ENCODE results near the gene LIM2. TPM values are rescaled to one million over a fixed set of nuclear protein-coding genes. Genes with fewer than 3 reads are reported as not detected.
A peak's percentile ranks its signal among the peaks of the same experiment; 100 is the strongest.

LIM2 gene
- total and polyA plus RNA-seq, 2 experiments from 2014 or later, result not detected

DNA sequence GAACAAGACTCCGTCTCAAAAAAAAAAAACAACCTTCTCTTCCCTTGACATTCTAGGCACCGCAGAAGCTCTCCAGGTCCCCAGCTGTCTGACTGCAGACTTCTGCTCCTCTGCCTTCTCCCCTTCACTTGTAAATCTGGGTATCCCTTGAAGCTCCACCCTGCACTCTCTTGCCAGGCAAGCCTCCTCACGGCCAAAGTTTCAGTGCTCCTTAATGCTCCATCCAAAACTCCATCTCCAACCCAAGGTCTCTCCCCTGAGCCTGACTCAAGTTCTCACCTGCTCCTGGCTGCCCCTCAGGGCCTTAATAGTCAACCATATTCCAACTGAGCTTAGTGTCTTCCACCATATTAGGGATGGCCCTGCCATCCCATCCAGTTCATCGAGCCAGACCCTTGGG is 17.5 kb downstream of the LIM2 start:
- Histone ChIP-seq H4K20me1 (ENCODE audit: insufficient read depth, poor library complexity, severe bottlenecking) (no peaks in the 10 kb centered on the region), H3K79me2 (peaks cover 5% of the 10 kb centered on the region), H3K9me2 (replicated peaks; ENCODE audit: insufficient read depth) (no peaks in the 10 kb centered on the region), H3K36me3 (replicated peaks; ENCODE audit: insufficient read depth, low read depth) (no peaks in the 10 kb centered on the region), H3K4me3 (no peak overlapping the region), H3K4me2 (no peak overlapping the region), H3K27ac (no peak overlapping the region), H3K4me1 (ENCODE audit: insufficient read depth) (peaks cover 8% of the 10 kb centered on the region), H2AFZ (no peak overlapping the region), H3K27me3 (no peaks in the 10 kb centered on the region), H3K9me3 (ENCODE audit: low read depth) (no peaks in the 10 kb centered on the region)
- TF ChIP-seq EZH2 (IDR thresholded peaks at IDR 0.05; ENCODE audit: borderline replicate concordance), result no peak
- no peak for TF ChIP-seq CTCF (IDR thresholded peaks at IDR 0.05; ENCODE audit: poor library complexity)
- TF ChIP-seq EZH2phosphoT487 (IDR thresholded peaks at IDR 0.05; ENCODE audit: low read depth, severe bottlenecking, unreplicated experiment), result no peak
- WGBS (ENCODE audit: low lambda C conversion rate, missing lambda C conversion rate), result 86% methylated on average over 4 of the region's 4 CpGs
- no peak for DNase-seq (ENCODE audit: low spot score)

- Histone ChIP-seq H3K79me2 (peaks cover 19% of the 10 kb centered on the region), H4K20me1 (ENCODE audit: insufficient read depth, poor library complexity, severe bottlenecking) (no peaks in the 10 kb centered on the region), H3K9me3 (ENCODE audit: low read depth) (no peaks in the 10 kb centered on the region), H3K4me3 (peak within 1 kb of the TSS; percentile 35), H3K9me2 (replicated peaks; ENCODE audit: insufficient read depth) (no peaks in the 10 kb centered on the region), H3K27me3 (no peaks in the 10 kb centered on the region), H3K36me3 (replicated peaks; ENCODE audit: insufficient read depth, low read depth) (no peaks in the 10 kb centered on the region), H3K4me1 (ENCODE audit: insufficient read depth) (peaks cover 24% of the 10 kb centered on the region), H3K27ac (peak within 1 kb of the TSS; percentile 86), H3K4me2 (peak within 1 kb of the TSS; percentile 89), H2AFZ (peak within 1 kb of the TSS; percentile 51)
- WGBS (ENCODE audit: low lambda C conversion rate, missing lambda C conversion rate), result 73% methylated on average over 20 of the region's 23 CpGs
- TF ChIP-seq EZH2 (IDR thresholded peaks at IDR 0.05; ENCODE audit: borderline replicate concordance) (no peak), EZH2phosphoT487 (IDR thresholded peaks at IDR 0.05; ENCODE audit: low read depth, severe bottlenecking, unreplicated experiment) (no peak)
- no peak for DNase-seq (ENCODE audit: low spot score)
Measured at GRCh38 chr19:51368366-51369282, 19.1 kb downstream of the LIM2 start, which contains the start of gene CLDND2. Gene CLDND2, minus strand, starts transcription at chr19:51369003. Its CDS starts 426 bp downstream, at chr19:51368577.

DNA sequence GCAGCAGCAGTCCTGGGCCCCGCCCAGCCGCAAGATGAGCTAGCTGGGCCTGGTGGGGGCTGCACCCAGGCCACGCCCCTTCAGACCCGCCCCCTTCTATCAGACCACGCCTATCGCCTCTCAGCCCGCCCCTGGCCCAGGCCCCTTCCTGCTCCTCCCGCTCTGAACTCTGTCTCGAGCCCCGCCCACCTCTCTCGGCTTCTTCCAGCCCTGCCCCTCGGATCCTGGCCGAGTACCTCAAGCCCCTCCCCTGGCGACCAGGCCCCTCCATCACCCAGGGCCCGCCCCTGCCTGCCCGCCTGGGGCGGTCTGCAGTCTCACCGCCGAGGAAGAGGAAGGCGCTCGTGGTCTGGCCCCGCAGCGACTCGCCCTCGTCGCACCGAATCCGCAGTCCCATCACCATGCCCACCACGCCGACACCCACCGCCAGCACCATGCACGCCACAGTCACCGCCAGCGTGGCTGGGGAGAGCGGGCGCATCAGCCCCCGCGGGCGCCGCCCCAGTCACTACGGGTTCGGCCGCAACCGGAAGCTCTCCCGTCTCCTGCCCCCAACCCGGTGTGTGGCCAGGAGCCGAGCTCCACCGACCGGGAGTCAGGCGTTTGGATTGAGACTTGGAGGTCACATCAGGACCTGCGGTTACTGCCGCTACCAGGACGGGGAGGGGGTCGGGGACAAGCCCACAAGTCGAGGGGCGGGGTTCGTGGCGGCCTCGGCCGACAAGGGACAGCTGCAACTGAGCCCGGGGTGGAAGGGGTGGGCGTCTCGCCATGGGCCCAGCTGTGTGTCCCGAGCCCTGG is 20.0 kb downstream of the LIM2 start:
- no peaks in the 10 kb centered on the region for H3K27me3 ChIP-seq
- H3K4me3 ChIP-seq, result peak overlapping the region; percentile 35
- peaks cover 19% of the 10 kb centered on the region for H3K79me2 ChIP-seq
- TF ChIP-seq EZH2 (IDR thresholded peaks at IDR 0.05; ENCODE audit: borderline replicate concordance) (no peak), EZH2phosphoT487 (IDR thresholded peaks at IDR 0.05; ENCODE audit: low read depth, severe bottlenecking, unreplicated experiment) (no peak), CTCF (IDR thresholded peaks at IDR 0.05; ENCODE audit: poor library complexity) (no peak)
- H3K4me1 ChIP-seq (ENCODE audit: insufficient read depth), result peaks cover 31% of the 10 kb centered on the region
- H3K4me2 ChIP-seq, result peak overlapping the region; percentile 97
- under 1% methylated on average over 43 of the region's 64 CpGs for WGBS (ENCODE audit: low lambda C conversion rate, missing lambda C conversion rate)
- peak; percentile 100 for DNase-seq (ENCODE audit: low spot score)
- no peaks in the 10 kb centered on the region for H3K36me3 ChIP-seq (replicated peaks; ENCODE audit: insufficient read depth, low read depth)
- no peaks in the 10 kb centered on the region for H3K9me2 ChIP-seq (replicated peaks; ENCODE audit: insufficient read depth)
- no peaks in the 10 kb centered on the region for H4K20me1 ChIP-seq (ENCODE audit: insufficient read depth, poor library complexity, severe bottlenecking)
- peak overlapping the region; percentile 86 for H3K27ac ChIP-seq
- H2AFZ ChIP-seq, result peak overlapping the region; percentile 51
- no peaks in the 10 kb centered on the region for H3K9me3 ChIP-seq (ENCODE audit: low read depth)
